Suprapubic skin (tissue), 4 donors: Measurements from ENCODE around the gene PCNX4. TPM values are rescaled to one million over a fixed set of nuclear protein-coding genes. Genes with fewer than 3 reads are reported as not detected.
"Not testable (repeated sequence)": the region's sequence is repeated elsewhere in the genome, so short reads cannot be mapped to it uniquely, and the experiment has no call there.

ENCODE experiments used
- DNase-seq, 2 donors: peaks; one replicate each; pipeline ENCODE4 v3.0.0-alpha.2; 2019; ENCODE audit warnings: low spot score in 2 of 2
- H3K27ac ChIP-seq: fragments of 200-600 bp; sonication (generic); one replicate; pipeline ENCODE4 v1.5.1; 2019
- H3K27me3 ChIP-seq: fragments of 200-600 bp; sonication (generic); one replicate; pipeline ENCODE4 v1.5.1; 2019
- H3K36me3 ChIP-seq: fragments of 200-600 bp; sonication (generic); one replicate; pipeline ENCODE4 v1.5.1; 2019
- H3K4me1 ChIP-seq: fragments of 200-600 bp; sonication (generic); one replicate; pipeline ENCODE4 v1.5.1; 2019
- H3K4me3 ChIP-seq: fragments of 200-600 bp; sonication (generic); one replicate; pipeline ENCODE4 v1.5.1; 2019; ENCODE audit warnings: mild to moderate bottlenecking
- H3K9me3 ChIP-seq: fragments of 200-600 bp; sonication (generic); one replicate; pipeline ENCODE4 v1.5.1; 2019
- EP300 ChIP-seq: sonication (generic); formaldehyde crosslinking; IDR thresholded peaks from one replicate; pipeline ENCODE4 v1.6.1; 2017; ENCODE audit warnings: antibody characterized with exemption
- POLR2A ChIP-seq, 2 donors: fragments of 450-650 bp; IDR thresholded peaks; one replicate each; pipeline ENCODE4 v1.6.1; 2017; ENCODE audit warnings: antibody characterized with exemption in 2 of 2, mild to moderate bottlenecking in 2 of 2, moderate library complexity in 2 of 2
- POLR2AphosphoS5 ChIP-seq, 3 donors: sonication (generic); formaldehyde crosslinking; IDR thresholded peaks; one replicate each; pipeline ENCODE4 v1.6.1; 2017; ENCODE audit warnings: antibody characterized with exemption in 3 of 3
- WGBS: methylation state at CpG from one replicate; pipeline ENCODE4 v1.1.5; 2018; 5-methylcytosine and 5-hydroxymethylcytosine counted together
- total RNA-seq, 4 donors: library from RNA; depleted of rRNA; stranded (reverse); fragments of >200 nt; gene quantifications; one replicate each; pipeline ENCODE4 v1.1.0, GENCODE V29; 2016
- TF ChIP-seq, protein P1 (sequence below), 2 donors: fragments of 200-600 bp in 1 of 2; fragments of 450-650 bp in 1 of 2; sonication (generic) in 1 of 2; IDR thresholded peaks; one replicate each; pipeline ENCODE4 v1.5.1; 2016 to 2019; ENCODE audit warnings: antibody characterized with exemption in 2 of 2, mild to moderate bottlenecking in 1 of 2, moderate library complexity in 1 of 2

The PCNX4 gene
- 10 to 100 TPM; 26.5 to 56.3 (median 42.5) TPM for total RNA-seq

- WGBS: under 1% methylated on average over 64 of the region's 88 CpGs
- Histone ChIP-seq H3K9me3 (no peaks in the 10 kb centered on the region), H3K4me3 (peak within 1 kb of the TSS; percentile 86), H3K27me3 (no peaks in the 10 kb centered on the region), H3K36me3 (no peaks in the 10 kb centered on the region), H3K27ac (peak within 1 kb of the TSS; percentile 98), H3K4me1 (peaks cover 40% of the 10 kb centered on the region)
- peak; percentile 98 for DNase-seq
- TF ChIP-seq POLR2A (IDR thresholded peaks at IDR 0.05) (peak; percentile 58 to 90), POLR2AphosphoS5 (IDR thresholded peaks at IDR 0.05) (peak; percentile 68 to 98 (median 93)), EP300 (peak; percentile 72)
- TF ChIP-seq, protein P1, sequence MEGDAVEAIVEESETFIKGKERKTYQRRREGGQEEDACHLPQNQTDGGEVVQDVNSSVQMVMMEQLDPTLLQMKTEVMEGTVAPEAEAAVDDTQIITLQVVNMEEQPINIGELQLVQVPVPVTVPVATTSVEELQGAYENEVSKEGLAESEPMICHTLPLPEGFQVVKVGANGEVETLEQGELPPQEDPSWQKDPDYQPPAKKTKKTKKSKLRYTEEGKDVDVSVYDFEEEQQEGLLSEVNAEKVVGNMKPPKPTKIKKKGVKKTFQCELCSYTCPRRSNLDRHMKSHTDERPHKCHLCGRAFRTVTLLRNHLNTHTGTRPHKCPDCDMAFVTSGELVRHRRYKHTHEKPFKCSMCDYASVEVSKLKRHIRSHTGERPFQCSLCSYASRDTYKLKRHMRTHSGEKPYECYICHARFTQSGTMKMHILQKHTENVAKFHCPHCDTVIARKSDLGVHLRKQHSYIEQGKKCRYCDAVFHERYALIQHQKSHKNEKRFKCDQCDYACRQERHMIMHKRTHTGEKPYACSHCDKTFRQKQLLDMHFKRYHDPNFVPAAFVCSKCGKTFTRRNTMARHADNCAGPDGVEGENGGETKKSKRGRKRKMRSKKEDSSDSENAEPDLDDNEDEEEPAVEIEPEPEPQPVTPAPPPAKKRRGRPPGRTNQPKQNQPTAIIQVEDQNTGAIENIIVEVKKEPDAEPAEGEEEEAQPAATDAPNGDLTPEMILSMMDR (IDR thresholded peaks at IDR 0.05): no peak
Measured at GRCh38 chr14:60091550-60092525, at the start of gene PCNX4. Gene PCNX4 (plus strand): TSS chr14:60091923. CDS start chr14:60107639, 15,716 bp downstream.

- H3K4me1 ChIP-seq, DNase-seq, H3K27me3 ChIP-seq, H3K9me3 ChIP-seq, H3K27ac ChIP-seq, H3K4me3 ChIP-seq, H3K36me3 ChIP-seq: not testable (repeated sequence)
- WGBS: 64% methylated on average over 1 of the region's 1 CpG
Measured at GRCh38 chr14:60047976-60048375, 43.7 kb upstream of the PCNX4 start.

DNA sequence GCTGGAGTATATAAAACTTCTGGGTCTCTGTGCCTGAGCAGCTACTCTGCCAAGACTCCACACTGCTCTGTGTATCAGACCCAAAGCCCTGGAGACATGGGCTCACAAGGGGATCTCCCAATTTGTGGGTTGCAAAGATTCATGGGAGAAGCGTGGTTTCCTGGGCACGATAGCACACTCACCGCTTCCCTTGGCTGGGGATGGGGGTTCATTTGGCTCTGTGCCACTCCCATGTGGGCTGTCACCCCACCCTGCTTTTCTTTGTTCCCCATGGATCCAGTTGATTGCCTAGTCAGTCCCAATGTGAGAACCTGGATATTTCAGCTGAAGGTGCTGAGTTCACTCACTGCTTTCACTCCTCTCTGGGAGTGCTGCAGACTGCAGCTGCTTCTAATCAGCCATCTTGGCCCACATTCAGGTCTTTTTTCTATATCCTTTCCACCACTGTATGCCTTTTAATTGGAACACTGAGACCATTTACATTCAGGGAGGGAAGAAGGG lies 40.0 kb upstream of the PCNX4 start:
- no peaks in the 10 kb centered on the region for H3K36me3 ChIP-seq
- TF ChIP-seq, protein P1 (IDR thresholded peaks at IDR 0.05): no peak
- no peak for TF ChIP-seq POLR2AphosphoS5 (IDR thresholded peaks at IDR 0.05)
- TF ChIP-seq EP300: no peak
- no peak for TF ChIP-seq POLR2A (IDR thresholded peaks at IDR 0.05)
- peaks cover 3% of the 10 kb centered on the region for H3K4me1 ChIP-seq

DNA sequence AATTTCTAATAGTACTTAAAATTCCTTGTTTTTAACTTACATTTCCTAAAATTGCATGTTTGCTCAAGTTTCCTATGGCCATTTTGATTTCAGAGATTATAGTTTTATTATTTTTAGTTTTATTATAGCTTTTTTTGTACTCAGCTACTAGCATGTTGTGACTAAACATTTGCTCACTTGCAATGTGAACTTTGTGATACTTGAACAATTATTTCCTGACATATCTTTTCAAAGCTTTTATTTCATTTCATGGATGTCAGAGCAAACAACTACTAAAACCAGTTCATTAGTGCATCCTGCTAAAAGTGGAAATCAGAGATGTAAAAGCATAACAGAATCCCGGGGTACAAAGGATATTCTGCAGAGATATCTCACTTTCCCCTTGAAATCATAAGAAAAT lies 33.6 kb upstream of the PCNX4 start:
- Histone ChIP-seq H3K9me3 (no peaks in the 10 kb centered on the region), H3K4me1 (no peaks in the 10 kb centered on the region), H3K27me3 (no peaks in the 10 kb centered on the region), H3K27ac (no peak overlapping the region), H3K36me3 (no peaks in the 10 kb centered on the region), H3K4me3 (no peak overlapping the region)
- 93% methylated on average over 1 of the region's 1 CpG for WGBS
- no peak for DNase-seq
- TF ChIP-seq POLR2AphosphoS5 (IDR thresholded peaks at IDR 0.05): no peak
- TF ChIP-seq, protein P1 (IDR thresholded peaks at IDR 0.05): no peak
- no peak for TF ChIP-seq EP300
- no peak for TF ChIP-seq POLR2A (IDR thresholded peaks at IDR 0.05)

More for the DNA sequence above, 40.0 kb upstream of the PCNX4 start:
- Histone ChIP-seq H3K27me3 (no peaks in the 10 kb centered on the region), H3K9me3 (no peaks in the 10 kb centered on the region), H3K27ac (no peak overlapping the region), H3K4me3 (no peak overlapping the region)
- WGBS: 28% methylated on average over 2 of the region's 3 CpGs
- DNase-seq: no peak

- Histone ChIP-seq H3K27ac (no peak overlapping the region), H3K9me3 (no peaks in the 10 kb centered on the region), H3K36me3 (no peaks in the 10 kb centered on the region), H3K4me3 (no peak overlapping the region), H3K4me1 (no peaks in the 10 kb centered on the region), H3K27me3 (no peaks in the 10 kb centered on the region)
- DNase-seq: no peak
- TF ChIP-seq POLR2A (IDR thresholded peaks at IDR 0.05): no peak
- TF ChIP-seq EP300: no peak
- no peak for TF ChIP-seq POLR2AphosphoS5 (IDR thresholded peaks at IDR 0.05)
- TF ChIP-seq, protein P1 (IDR thresholded peaks at IDR 0.05): no peak
- 57% methylated on average over 2 of the region's 2 CpGs for WGBS
Measured at GRCh38 chr14:60061371-60061770, 30.4 kb upstream of the PCNX4 start.
